ENCODE data around the gene PPP2R2D. TPM values are rescaled to one million over a fixed set of nuclear protein-coding genes. Genes with fewer than 3 reads are reported as not detected.

The PPP2R2D gene
- total RNA-seq, 4 donors from 2014 or later = 22.4 to 33.7 (median 29.1) TPM

- H3K36me3 ChIP-seq = peaks cover 0 to 25% of the 10 kb centered on the region in 2 donors
- no peak overlapping the region for H3K4me3 ChIP-seq
- peaks cover 16 to 17% of the 10 kb centered on the region in 2 donors for H3K4me1 ChIP-seq
- TF ChIP-seq CTCF (IDR thresholded peaks at IDR 0.05 in 4 of 5, conservative IDR thresholded peaks at IDR 0.05 in 1 of 5) (no peak), POLR2A (IDR thresholded peaks at IDR 0.05) (no peak)
- H3K27ac ChIP-seq = no peak overlapping the region
- in situ Hi-C loops (cut with MboI; ENCODE audit: low sequenced_read_pairs in 4 of 4) (no loop called here), intact Hi-C loops (cut with DNase I; ENCODE audit: low total_unique reads) (loop anchor here (5.0 kb wide), 1 partner anchor 58 kb away; no protein-coding TSS in a partner anchor)
- H3K9me3 ChIP-seq = no peaks in the 10 kb centered on the region
- no peak for DNase-seq
- no peaks in the 10 kb centered on the region for H3K27me3 ChIP-seq
- no peak for ATAC-seq
These were observed 63.5 kb downstream of the PPP2R2D start for GRCh38 chr10:131964298-131964697.

- Histone ChIP-seq H3K36me3 (peaks cover 0 to 51% of the 10 kb centered on the region in 2 donors), H3K4me1 (peaks cover 19 to 21% of the 10 kb centered on the region in 2 donors), H3K27me3 (no peaks in the 10 kb centered on the region), H3K9me3 (no peaks in the 10 kb centered on the region), H3K27ac (no peak overlapping the region), H3K4me3 (no peak overlapping the region)
- in situ Hi-C loops (cut with MboI; ENCODE audit: low sequenced_read_pairs in 4 of 4) (no loop called here), intact Hi-C loops (cut with DNase I; ENCODE audit: low total_unique reads) (no loop called here)
- no peak for ATAC-seq
- DNase-seq = no peak
- TF ChIP-seq POLR2A (IDR thresholded peaks at IDR 0.05) (no peak), CTCF (IDR thresholded peaks at IDR 0.05 in 4 of 5, conservative IDR thresholded peaks at IDR 0.05 in 1 of 5) (no peak)
These were observed 68.1 kb downstream of the PPP2R2D start for GRCh38 chr10:131968949-131969348.

- DNase-seq (no peak), ATAC-seq (no peak)
- peaks cover 0 to 51% of the 10 kb centered on the region in 2 donors for H3K36me3 ChIP-seq
- H3K27me3 ChIP-seq = no peaks in the 10 kb centered on the region
- no peak overlapping the region for H3K4me3 ChIP-seq
- H3K27ac ChIP-seq = no peak overlapping the region
- TF ChIP-seq CTCF (IDR thresholded peaks at IDR 0.05 in 4 of 5, conservative IDR thresholded peaks at IDR 0.05 in 1 of 5) (no peak), POLR2A (IDR thresholded peaks at IDR 0.05) (no peak)
- no peaks in the 10 kb centered on the region for H3K9me3 ChIP-seq
- intact Hi-C loops (cut with DNase I; ENCODE audit: low total_unique reads) = no loop called here
- H3K4me1 ChIP-seq = peaks cover 29 to 40% of the 10 kb centered on the region in 2 donors
- in situ Hi-C loops (cut with MboI; ENCODE audit: low sequenced_read_pairs in 4 of 4) = no loop called here
These were observed 70.1 kb downstream of the PPP2R2D start for GRCh38 chr10:131970946-131971345.

GRCh38 chr10:131971591-131971990, 70.8 kb downstream of the PPP2R2D start:
- H3K4me1 ChIP-seq = peaks cover 27 to 46% of the 10 kb centered on the region in 2 donors
- no peak for ATAC-seq
- no peaks in the 10 kb centered on the region for H3K9me3 ChIP-seq
- no peak overlapping the region for H3K27ac ChIP-seq
- TF ChIP-seq CTCF (IDR thresholded peaks at IDR 0.05 in 4 of 5, conservative IDR thresholded peaks at IDR 0.05 in 1 of 5) = no peak
- no peak for TF ChIP-seq POLR2A (IDR thresholded peaks at IDR 0.05)
- no peak for DNase-seq
- no peaks in the 10 kb centered on the region for H3K27me3 ChIP-seq
- H3K4me3 ChIP-seq = no peak overlapping the region
- intact Hi-C loops (cut with DNase I; ENCODE audit: low total_unique reads) (no loop called here), in situ Hi-C loops (cut with MboI; ENCODE audit: low sequenced_read_pairs in 4 of 4) (no loop called here)
- H3K36me3 ChIP-seq = peaks cover 0 to 50% of the 10 kb centered on the region in 2 donors

Data from gastrocnemius medialis (tissue), 4 donors.